RWPE1 (cell line): ENCODE measurements around the gene VSTM1.

Experiments
- CTCF ChIA-PET: fragments of 350-600 bp; sonication (Branson Sonifier 250); formaldehyde crosslinking; extraction: SDS; loops from one replicate; lab custom pipeline; 2021; lab: Yijun Ruan, JAX
- POLR2A ChIA-PET: fragments of 400-600 bp; formaldehyde crosslinking; extraction: SDS; loops from one replicate; lab custom pipeline; 2020; ENCODE audit warnings: antibody characterized with exemption; ENCODE audit not compliant: low non-redundant PET; lab: Yijun Ruan, JAX
- DNase-seq: peaks from one replicate; pipeline ENCODE4 v3.0.0; 2012; ENCODE audit warnings: low spot score
- H3K27ac ChIP-seq: fragments of 450-650 bp; 2 replicates; pipeline ENCODE4 v1.5.1; 2017
- CTCF ChIP-seq: fragments of 450-650 bp; conservative IDR thresholded peaks from 2 replicates; pipeline ENCODE4 v1.5.1; 2017; ENCODE audit warnings: low read depth, mild to moderate bottlenecking

The VSTM1 gene

GRCh38 chr19:54063350-54064116 lies at the start of gene VSTM1:
TSS of gene VSTM1 (minus strand) at chr19:54063897. CDS start at chr19:54063777, 120 bp downstream.
- ChIA-PET CTCF (no interaction called here), POLR2A (no interaction called here)
- H3K27ac ChIP-seq = no peak within 1 kb of the TSS
- DNase-seq = no peak
- no peak for TF ChIP-seq CTCF

- TF ChIP-seq CTCF = no peak
- no peak for DNase-seq
- POLR2A ChIA-PET = no interaction called here
- H3K27ac ChIP-seq = peak overlapping the region; percentile 19; the same call in 1 of the 2 replicates
- CTCF ChIA-PET = no interaction called here
These were observed 46.0 kb upstream of the VSTM1 start for GRCh38 chr19:54109651-54110050.

GRCh38 chr19:54108496-54108895 lies 44.8 kb upstream of the VSTM1 start:
- POLR2A ChIA-PET = no interaction called here
- CTCF ChIA-PET = interaction anchor here (0.6 kb wide), 1 partner anchor 201 kb away, joined by 5 read pairs; no protein-coding TSS in a partner anchor
- H3K27ac ChIP-seq = peak overlapping the region; percentile 19; the same call in 1 of the 2 replicates
- TF ChIP-seq CTCF = no peak
- no peak for DNase-seq

- TF ChIP-seq CTCF = no peak
- ChIA-PET CTCF (interaction anchor here (0.6 kb wide), 1 partner anchor 200 kb away, joined by 5 read pairs; no protein-coding TSS in a partner anchor), POLR2A (no interaction called here)
- peak overlapping the region; percentile 16 for H3K27ac ChIP-seq
- DNase-seq = no peak
These were observed 44.3 kb upstream of the VSTM1 start for GRCh38 chr19:54107876-54108490.

GRCh38 chr19:54106716-54107115 lies 43.0 kb upstream of the VSTM1 start:
- ChIA-PET POLR2A (interaction anchor here (0.6 kb wide), 1 partner anchor 11 kb away, joined by 5 read pairs; no protein-coding TSS in a partner anchor), CTCF (no interaction called here)
- peak overlapping the region; percentile 16 for H3K27ac ChIP-seq
- no peak for DNase-seq
- no peak for TF ChIP-seq CTCF

GRCh38 chr19:54105796-54106195 lies 42.1 kb upstream of the VSTM1 start:
- TF ChIP-seq CTCF = no peak
- CTCF ChIA-PET = interaction anchor here (0.7 kb wide), 1 partner anchor 24 kb away, joined by 3 read pairs; no protein-coding TSS in a partner anchor
- no peak for DNase-seq
- no peak overlapping the region; the same call in 1 of the 2 replicates for H3K27ac ChIP-seq
- POLR2A ChIA-PET = no interaction called here
